ENCODE data around the gene TMEM219.

Gene TMEM219

GRCh38 chr16:29975134-29975538 is 13.3 kb downstream of the TMEM219 start:
- TF ChIP-seq CTCF (IDR thresholded peaks at IDR 0.05; ENCODE audit: insufficient read depth, low read length, poor library complexity, severe bottlenecking) (no peak), EZH2phosphoT487 (conservative IDR thresholded peaks at IDR 0.05; ENCODE audit: low read length) (no peak)
- Histone ChIP-seq H3F3A (ENCODE audit: insufficient read depth) (peaks cover 16% of the 10 kb centered on the region), H3K27ac (ENCODE audit: low read depth, low read length) (peak overlapping the region; percentile 8), H2AFZ (ENCODE audit: low read depth, low read length, severe bottlenecking) (no peak overlapping the region), H4K20me1 (ENCODE audit: low read depth, low read length) (no peaks in the 10 kb centered on the region), H3K4me2 (ENCODE audit: low read depth, low read length, poor library complexity, severe bottlenecking) (peak overlapping the region; percentile 78), H3K9ac (ENCODE audit: low read length) (peak overlapping the region; percentile 97), H3K27me3 (ENCODE audit: low read length) (no peaks in the 10 kb centered on the region), H3K79me2 (ENCODE audit: insufficient read depth, low read length) (peaks cover 37% of the 10 kb centered on the region), H3K9me3 (ENCODE audit: insufficient read depth, low read length) (no peaks in the 10 kb centered on the region), H3K4me3 (ENCODE audit: insufficient read depth, low read length, poor library complexity, severe bottlenecking) (peak overlapping the region; percentile 82), H3K36me3 (ENCODE audit: low read length) (0 out of 2 replicates have a peak, but pooled peaks cover 4% of the 10 kb centered on the region), H3K9me2 (replicated peaks; ENCODE audit: insufficient read depth, low read length) (no peaks in the 10 kb centered on the region)

GRCh38 chr16:29975811-29976511 is 14.1 kb downstream of the TMEM219 start:
- Histone ChIP-seq H3K4me3 (ENCODE audit: insufficient read depth, low read length, poor library complexity, severe bottlenecking) (peak overlapping the region; percentile 82), H3F3A (ENCODE audit: insufficient read depth) (peaks cover 16% of the 10 kb centered on the region), H2AFZ (ENCODE audit: low read depth, low read length, severe bottlenecking) (no peak overlapping the region), H3K27me3 (ENCODE audit: low read length) (no peaks in the 10 kb centered on the region), H3K9me3 (ENCODE audit: insufficient read depth, low read length) (no peaks in the 10 kb centered on the region), H3K36me3 (ENCODE audit: low read length) (0 out of 2 replicates have a peak, but pooled peaks cover 4% of the 10 kb centered on the region), H3K27ac (ENCODE audit: low read depth, low read length) (peak overlapping the region; percentile 8; the same call in 1 of the 2 replicates), H4K20me1 (ENCODE audit: low read depth, low read length) (no peaks in the 10 kb centered on the region), H3K9me2 (replicated peaks; ENCODE audit: insufficient read depth, low read length) (no peaks in the 10 kb centered on the region), H3K9ac (ENCODE audit: low read length) (peak overlapping the region; percentile 97), H3K79me2 (ENCODE audit: insufficient read depth, low read length) (peaks cover 37% of the 10 kb centered on the region), H3K4me2 (ENCODE audit: low read depth, low read length, poor library complexity, severe bottlenecking) (peak overlapping the region; percentile 78)
- TF ChIP-seq EZH2phosphoT487 (conservative IDR thresholded peaks at IDR 0.05; ENCODE audit: low read length): no peak
- no peak for TF ChIP-seq CTCF (IDR thresholded peaks at IDR 0.05; ENCODE audit: insufficient read depth, low read length, poor library complexity, severe bottlenecking)

GRCh38 chr16:29977063-29977825 is 15.4 kb downstream of the TMEM219 start:
- no peaks in the 10 kb centered on the region for H3K27me3 ChIP-seq (ENCODE audit: low read length)
- no peaks in the 10 kb centered on the region for H3K9me3 ChIP-seq (ENCODE audit: insufficient read depth, low read length)
- peaks cover 9% of the 10 kb centered on the region for H3F3A ChIP-seq (ENCODE audit: insufficient read depth)
- no peaks in the 10 kb centered on the region for H4K20me1 ChIP-seq (ENCODE audit: low read depth, low read length)
- H3K4me2 ChIP-seq (ENCODE audit: low read depth, low read length, poor library complexity, severe bottlenecking): no peak overlapping the region
- no peaks in the 10 kb centered on the region for H3K9me2 ChIP-seq (replicated peaks; ENCODE audit: insufficient read depth, low read length)
- H3K36me3 ChIP-seq (ENCODE audit: low read length): 0 out of 2 replicates have a peak, but pooled peaks cover 4% of the 10 kb centered on the region
- no peak overlapping the region for H2AFZ ChIP-seq (ENCODE audit: low read depth, low read length, severe bottlenecking)
- no peak for TF ChIP-seq EZH2phosphoT487 (conservative IDR thresholded peaks at IDR 0.05; ENCODE audit: low read length)
- TF ChIP-seq CTCF (IDR thresholded peaks at IDR 0.05; ENCODE audit: insufficient read depth, low read length, poor library complexity, severe bottlenecking): no peak
- no peak overlapping the region for H3K4me3 ChIP-seq (ENCODE audit: insufficient read depth, low read length, poor library complexity, severe bottlenecking)
- H3K79me2 ChIP-seq (ENCODE audit: insufficient read depth, low read length): peaks cover 37% of the 10 kb centered on the region
- H3K27ac ChIP-seq (ENCODE audit: low read depth, low read length): no peak overlapping the region
- no peak overlapping the region for H3K9ac ChIP-seq (ENCODE audit: low read length)
